DMS79 treated with DMSO at 0.1 percent for 48 hours (cell line): Measurements from ENCODE around the gene ATP10A.

ENCODE experiments used
- DNase-seq: peaks from one replicate; lab custom pipeline; 2025; lab: John Stamatoyannopoulos, UW

ATP10A gene

GRCh38 chr15:25829073-25829472, 34.1 kb downstream of the ATP10A start:
- DNase-seq: no peak

GRCh38 chr15:25825207-25825606, 37.9 kb downstream of the ATP10A start:
- DNase-seq: no peak

- no peak for DNase-seq
Measured at GRCh38 chr15:25824618-25825017, 38.5 kb downstream of the ATP10A start.

- no peak for DNase-seq
Measured at GRCh38 chr15:25812845-25813244, 50.3 kb downstream of the ATP10A start.

- no peak for DNase-seq
Measured at GRCh38 chr15:25812073-25812472, 51.1 kb downstream of the ATP10A start.

GRCh38 chr15:25811481-25811906, 51.6 kb downstream of the ATP10A start:
- DNase-seq: no peak

- DNase-seq: no peak
Measured at GRCh38 chr15:25810631-25811091, 52.5 kb downstream of the ATP10A start.

GRCh38 chr15:25810154-25810553, 53.0 kb downstream of the ATP10A start:
- no peak for DNase-seq

- no peak for DNase-seq
Measured at GRCh38 chr15:25807063-25807462, 56.1 kb downstream of the ATP10A start.

- DNase-seq: no peak
Measured at GRCh38 chr15:25805031-25805430, 58.1 kb downstream of the ATP10A start.

GRCh38 chr15:25804451-25804850, 58.7 kb downstream of the ATP10A start:
- DNase-seq: no peak

- DNase-seq: no peak
Measured at GRCh38 chr15:25803541-25803940, 59.6 kb downstream of the ATP10A start.

GRCh38 chr15:25803036-25803435, 60.1 kb downstream of the ATP10A start:
- no peak for DNase-seq

GRCh38 chr15:25802285-25802830, 60.8 kb downstream of the ATP10A start:
- no peak for DNase-seq

- DNase-seq: no peak
Measured at GRCh38 chr15:25801586-25802284, 61.4 kb downstream of the ATP10A start.

- DNase-seq: no peak
Measured at GRCh38 chr15:25800761-25801515, 62.2 kb downstream of the ATP10A start.

GRCh38 chr15:25799906-25800700, 63.0 kb downstream of the ATP10A start:
- no peak for DNase-seq

GRCh38 chr15:25797936-25798901, 64.9 kb downstream of the ATP10A start:
- no peak for DNase-seq

- DNase-seq: no peak
Measured at GRCh38 chr15:25797511-25797935, 65.6 kb downstream of the ATP10A start.

- DNase-seq: no peak
Measured at GRCh38 chr15:25797035-25797434, 66.1 kb downstream of the ATP10A start.

GRCh38 chr15:25796395-25796794, 66.7 kb downstream of the ATP10A start:
- no peak for DNase-seq
